Left lung (tissue), 10 donors: ENCODE data around the gene RIPOR1. TPM values are rescaled to one million over a fixed set of nuclear protein-coding genes. Genes with fewer than 3 reads are reported as not detected.

Experiments
- ATAC-seq: fragments of 200-7000 bp; cut with Tn5 transposase; one replicate; pipeline ENCODE4 v1.9.1; 2020; ENCODE audit warnings: moderate library complexity
- DNase-seq, 4 donors: peaks; one replicate each; pipeline ENCODE4 v3.0.0-alpha.2; 2013 to 2020
- H3K27ac ChIP-seq, 2 donors: fragments of 200-600 bp; sonication (generic) in 1 of 2; one replicate each; pipeline versions ENCODE4 v1.5.0 to v1.8.0; 2020 to 2021
- H3K27me3 ChIP-seq, 2 donors: fragments of 200-600 bp; sonication (generic) in 1 of 2; one replicate each; pipeline versions ENCODE4 v1.5.0 to v1.8.0; 2020 to 2021
- H3K36me3 ChIP-seq, 2 donors: fragments of 200-600 bp; sonication (generic) in 1 of 2; one replicate each; pipeline versions ENCODE4 v1.5.0 to v1.8.0; 2020 to 2021
- H3K4me1 ChIP-seq, 2 donors: fragments of 200-600 bp; one replicate each; pipeline ENCODE4 v1.8.0; 2021
- H3K4me3 ChIP-seq, 2 donors: fragments of 200-600 bp; sonication (generic) in 1 of 2; one replicate each; pipeline versions ENCODE4 v1.5.0 to v1.8.0; 2020 to 2021; ENCODE audit warnings: mild to moderate bottlenecking in 1 of 2
- H3K9me3 ChIP-seq, 2 donors: fragments of 200-600 bp; sonication (generic) in 1 of 2; one replicate each; pipeline versions ENCODE4 v1.5.0 to v1.8.0; 2020 to 2021
- intact Hi-C, 2 donors: fragments of 100-400 bp; cut with DNase I; formaldehyde crosslinking; loops; one replicate each; pipeline versions ENCODE4 v1.11.2 to v1.14.2; 2022
- polyA plus RNA-seq, 6 donors: library from polyadenylated mRNA; unstranded; fragments of 120-200 nt; gene quantifications; one replicate each; pipeline ENCODE4 v1.2.1, GENCODE V29; 2013; ENCODE audit not compliant: insufficient read length in 6 of 6
- total RNA-seq, 2 donors: library from RNA; stranded (reverse); fragmentation: NEBNext Ultra II Directional; extraction: Animal tissue kit (Norgen Biotek cat#: 25700); gene quantifications; one replicate each; pipeline ENCODE4 v1.2.1, GENCODE V29; 2021
- TF ChIP-seq, protein P1 (sequence below), 2 donors: fragments of 200-600 bp; sonication (generic) in 1 of 2; IDR thresholded peaks; one replicate each; pipeline versions ENCODE4 v1.5.0 to v1.8.0; 2021; ENCODE audit warnings: antibody characterized with exemption in 2 of 2
- donor health status: DM: no; HTN: yes; CAD: no.
- donor health status: DM: no; HTN: no; CAD: no.

RIPOR1 gene
- total and polyA plus RNA-seq, 8 donors: 52.8 to 123 (median 65.7) TPM

DNA sequence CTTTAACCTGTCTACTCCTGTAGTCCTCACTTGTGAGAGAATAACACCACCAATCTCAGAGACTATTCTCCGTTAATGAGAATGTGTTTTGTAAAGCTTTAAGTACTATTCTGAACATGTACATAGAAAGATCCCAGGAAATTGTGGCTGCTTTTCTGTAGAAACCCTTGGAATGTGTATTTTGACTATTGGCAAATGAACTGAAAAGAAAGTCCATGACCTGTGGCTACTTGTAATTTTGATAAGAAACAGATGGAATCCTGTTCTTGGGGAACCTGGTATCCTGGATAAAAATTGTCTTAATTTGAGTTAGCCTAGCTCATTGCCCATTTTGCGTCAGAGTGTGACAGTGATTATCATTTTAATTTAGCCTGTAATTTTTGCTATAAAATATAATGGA lies 42.8 kb downstream of the RIPOR1 start:
- ATAC-seq: no peak
- no peaks in the 10 kb centered on the region for H3K9me3 ChIP-seq
- TF ChIP-seq, protein P1, sequence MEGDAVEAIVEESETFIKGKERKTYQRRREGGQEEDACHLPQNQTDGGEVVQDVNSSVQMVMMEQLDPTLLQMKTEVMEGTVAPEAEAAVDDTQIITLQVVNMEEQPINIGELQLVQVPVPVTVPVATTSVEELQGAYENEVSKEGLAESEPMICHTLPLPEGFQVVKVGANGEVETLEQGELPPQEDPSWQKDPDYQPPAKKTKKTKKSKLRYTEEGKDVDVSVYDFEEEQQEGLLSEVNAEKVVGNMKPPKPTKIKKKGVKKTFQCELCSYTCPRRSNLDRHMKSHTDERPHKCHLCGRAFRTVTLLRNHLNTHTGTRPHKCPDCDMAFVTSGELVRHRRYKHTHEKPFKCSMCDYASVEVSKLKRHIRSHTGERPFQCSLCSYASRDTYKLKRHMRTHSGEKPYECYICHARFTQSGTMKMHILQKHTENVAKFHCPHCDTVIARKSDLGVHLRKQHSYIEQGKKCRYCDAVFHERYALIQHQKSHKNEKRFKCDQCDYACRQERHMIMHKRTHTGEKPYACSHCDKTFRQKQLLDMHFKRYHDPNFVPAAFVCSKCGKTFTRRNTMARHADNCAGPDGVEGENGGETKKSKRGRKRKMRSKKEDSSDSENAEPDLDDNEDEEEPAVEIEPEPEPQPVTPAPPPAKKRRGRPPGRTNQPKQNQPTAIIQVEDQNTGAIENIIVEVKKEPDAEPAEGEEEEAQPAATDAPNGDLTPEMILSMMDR (IDR thresholded peaks at IDR 0.05): no peak

DNA sequence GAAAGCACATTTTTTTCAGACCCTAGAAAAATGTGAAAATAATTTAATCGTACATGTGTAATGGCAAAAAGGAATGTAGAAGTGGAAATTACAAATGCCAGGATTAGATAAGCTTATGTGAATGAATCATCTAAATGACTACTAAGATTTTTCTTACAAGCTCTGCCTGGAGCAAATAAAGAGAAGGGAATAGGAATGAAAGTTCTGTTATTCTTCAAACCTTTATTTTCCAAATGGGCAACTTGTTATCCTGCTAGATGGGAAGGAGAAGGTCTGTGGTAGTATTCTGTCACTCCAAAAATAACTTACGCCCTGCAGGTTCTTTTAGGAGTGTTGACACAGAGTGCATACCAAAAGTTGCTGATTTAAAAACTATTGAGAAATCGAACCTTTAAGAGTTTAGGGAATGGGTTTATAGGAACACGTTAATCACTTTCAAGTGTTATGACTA lies 43.4 kb downstream of the RIPOR1 start:
- H3K27me3 ChIP-seq: no peaks in the 10 kb centered on the region
- no peak overlapping the region for H3K4me3 ChIP-seq
- peak overlapping the region in 1 of 2 donors; percentile 4 for H3K27ac ChIP-seq
- intact Hi-C loops: no loop called here
- H3K9me3 ChIP-seq: no peaks in the 10 kb centered on the region
- ATAC-seq (peak; percentile 69), DNase-seq (no peak)
- H3K4me1 ChIP-seq: peaks cover 0 to 11% of the 10 kb centered on the region in 2 donors
- TF ChIP-seq, protein P1 (IDR thresholded peaks at IDR 0.05): no peak
- peaks cover 0 to 36% of the 10 kb centered on the region in 2 donors for H3K36me3 ChIP-seq

More for the DNA sequence above, 42.8 kb downstream of the RIPOR1 start:
- Histone ChIP-seq H3K4me1 (peaks cover 4 to 11% of the 10 kb centered on the region in 2 donors), H3K4me3 (no peak overlapping the region), H3K27me3 (no peaks in the 10 kb centered on the region), H3K36me3 (peaks cover 0 to 33% of the 10 kb centered on the region in 2 donors), H3K27ac (no peak overlapping the region)
- no peak for DNase-seq
- intact Hi-C loops: no loop called here

DNA sequence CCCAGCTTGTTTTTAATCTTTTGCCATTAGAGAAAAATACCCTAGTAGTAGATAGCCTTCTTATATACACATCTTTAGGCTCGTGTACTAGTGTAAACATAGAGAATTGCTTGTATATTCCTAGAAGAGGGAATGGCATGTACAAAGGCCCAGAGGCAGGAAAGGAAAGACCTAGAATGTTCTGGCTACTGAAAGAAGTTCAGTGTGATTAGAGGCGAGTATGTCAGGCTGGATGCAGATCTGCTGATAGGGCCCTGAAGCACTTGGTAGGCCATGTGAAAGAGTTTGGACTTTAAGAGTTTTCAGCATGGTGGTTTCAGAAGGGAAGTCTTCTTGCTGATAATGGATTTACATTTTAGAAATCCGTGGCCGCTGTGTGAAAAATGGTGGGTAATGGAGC lies 51.1 kb downstream of the RIPOR1 start:
- no peak overlapping the region for H3K4me3 ChIP-seq
- intact Hi-C loops: no loop called here
- H3K4me1 ChIP-seq: no peaks in the 10 kb centered on the region
- no peak for ATAC-seq
- TF ChIP-seq, protein P1 (IDR thresholded peaks at IDR 0.05): no peak
- H3K27ac ChIP-seq: no peak overlapping the region
- H3K9me3 ChIP-seq: no peaks in the 10 kb centered on the region
- peaks cover 0 to 35% of the 10 kb centered on the region in 2 donors for H3K36me3 ChIP-seq
- H3K27me3 ChIP-seq: no peaks in the 10 kb centered on the region
- DNase-seq: no peak

DNA sequence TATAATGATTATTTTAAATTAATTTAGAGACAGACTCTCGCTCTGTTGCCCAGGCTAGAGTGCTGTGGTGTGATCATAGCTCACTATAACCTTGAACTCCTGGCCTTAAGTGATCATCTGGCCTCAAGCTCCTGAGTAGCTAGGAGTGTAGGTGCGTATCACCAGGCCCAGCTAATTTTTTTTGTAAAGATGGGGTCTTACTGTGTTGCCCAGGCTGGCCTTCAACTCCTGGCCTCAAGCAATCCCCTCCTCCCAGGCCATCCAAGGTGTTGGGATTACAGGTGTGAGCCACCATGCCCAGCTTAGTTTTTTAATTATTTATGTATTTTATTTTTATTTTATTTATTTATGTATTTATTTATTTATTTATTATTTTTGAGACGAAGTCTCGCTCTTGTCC lies 51.6 kb downstream of the RIPOR1 start:
- intact Hi-C loops: no loop called here
- DNase-seq: no peak
- TF ChIP-seq, protein P1 (IDR thresholded peaks at IDR 0.05): no peak
- peaks cover 0 to 30% of the 10 kb centered on the region in 2 donors for H3K36me3 ChIP-seq
- H3K4me3 ChIP-seq: no peak overlapping the region
- no peaks in the 10 kb centered on the region for H3K27me3 ChIP-seq
- H3K9me3 ChIP-seq: no peaks in the 10 kb centered on the region
- no peak for ATAC-seq
- H3K27ac ChIP-seq: no peak overlapping the region
- H3K4me1 ChIP-seq: no peaks in the 10 kb centered on the region

DNA sequence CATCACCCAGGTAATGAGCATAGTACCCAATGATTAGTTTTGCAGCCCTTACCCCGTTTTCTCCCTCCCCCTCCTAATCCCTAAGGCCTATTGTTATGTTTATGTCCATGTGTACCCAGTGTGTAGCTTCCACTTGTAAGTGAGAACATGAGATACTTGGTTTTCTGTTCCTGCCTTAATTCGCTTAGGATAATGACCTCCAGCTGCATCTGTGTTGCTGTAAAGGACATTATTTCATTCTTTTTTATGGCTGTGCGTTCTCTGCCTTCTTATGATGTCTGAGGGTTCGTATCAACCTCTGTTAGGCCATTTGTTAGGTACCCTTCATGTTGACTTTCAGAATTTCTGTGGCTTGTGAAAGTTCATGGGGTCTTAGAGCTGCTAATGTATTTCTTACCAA lies 64.7 kb downstream of the RIPOR1 start:
- Histone ChIP-seq H3K27me3 (no peaks in the 10 kb centered on the region), H3K4me1 (no peaks in the 10 kb centered on the region), H3K9me3 (no peaks in the 10 kb centered on the region), H3K27ac (no peak overlapping the region), H3K36me3 (peaks cover 0 to 6% of the 10 kb centered on the region in 2 donors), H3K4me3 (no peak overlapping the region)
- TF ChIP-seq, protein P1 (IDR thresholded peaks at IDR 0.05): no peak
- intact Hi-C loops: no loop called here
- DNase-seq: no peak
- ATAC-seq: no peak
